GM18858 (cell line): ENCODE measurements around the gene LRRN2.

Source experiments
- ATAC-seq: cut with Tn5 transposase; IDR thresholded peaks from one replicate; pipeline ENCODE4 v1.9.1; 2021; ENCODE audit not compliant: unreplicated experiment

LRRN2 gene

DNA sequence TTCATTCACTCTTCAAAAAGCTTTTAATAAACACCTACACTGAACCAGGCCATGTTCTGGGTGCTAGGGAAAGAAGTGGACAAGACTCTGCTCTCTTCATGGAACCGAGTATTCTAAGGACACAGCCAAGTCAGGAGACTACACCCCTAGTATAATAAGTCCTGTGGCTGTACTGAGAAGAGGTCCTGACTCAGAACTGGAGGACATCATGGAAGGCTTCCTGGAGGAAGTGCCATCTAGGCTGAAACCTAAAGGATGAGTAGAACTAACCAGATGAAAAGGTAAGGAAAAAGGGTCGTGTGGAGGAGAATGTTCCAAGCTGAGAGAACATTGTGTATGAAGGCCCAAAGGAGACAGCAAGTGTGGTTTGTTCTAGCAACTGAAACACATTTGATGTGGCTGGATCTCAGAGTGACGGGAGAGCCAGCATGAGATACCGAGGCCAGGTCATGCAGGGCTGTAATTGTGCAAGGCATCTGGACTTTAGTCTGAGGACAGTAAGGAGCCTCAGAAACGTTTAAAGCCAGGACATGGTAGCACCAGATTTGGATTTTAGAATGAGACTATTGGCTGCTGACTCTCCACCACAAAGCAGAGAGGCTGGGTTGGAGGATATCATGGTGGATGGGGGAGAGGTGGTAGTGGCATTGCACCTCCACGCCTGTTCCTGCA is 82.5 kb downstream of the LRRN2 start:
- no peak for ATAC-seq

DNA sequence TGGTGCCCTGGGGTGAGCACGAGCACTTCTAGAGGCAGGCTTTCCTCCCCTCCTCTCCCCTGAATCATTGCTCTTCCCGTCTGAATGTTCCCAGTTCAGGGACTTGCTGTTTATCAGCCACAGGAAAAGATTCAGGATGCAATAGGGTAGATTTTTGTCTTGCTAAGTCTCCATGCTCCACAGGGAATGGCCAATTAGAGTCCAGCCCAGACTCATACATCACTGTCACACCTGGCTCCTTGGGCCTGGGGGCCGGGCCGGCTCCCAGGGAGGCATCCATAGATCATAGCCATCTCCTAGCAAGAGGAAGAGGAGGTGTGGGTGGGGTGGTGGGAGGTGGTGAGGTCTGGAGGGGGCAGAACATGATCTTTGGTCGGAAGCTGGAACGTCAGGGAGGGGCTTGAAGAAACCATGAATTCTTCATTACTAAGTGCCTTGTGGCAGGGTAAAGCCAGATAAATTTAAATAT is 83.4 kb downstream of the LRRN2 start:
- ATAC-seq: no peak

DNA sequence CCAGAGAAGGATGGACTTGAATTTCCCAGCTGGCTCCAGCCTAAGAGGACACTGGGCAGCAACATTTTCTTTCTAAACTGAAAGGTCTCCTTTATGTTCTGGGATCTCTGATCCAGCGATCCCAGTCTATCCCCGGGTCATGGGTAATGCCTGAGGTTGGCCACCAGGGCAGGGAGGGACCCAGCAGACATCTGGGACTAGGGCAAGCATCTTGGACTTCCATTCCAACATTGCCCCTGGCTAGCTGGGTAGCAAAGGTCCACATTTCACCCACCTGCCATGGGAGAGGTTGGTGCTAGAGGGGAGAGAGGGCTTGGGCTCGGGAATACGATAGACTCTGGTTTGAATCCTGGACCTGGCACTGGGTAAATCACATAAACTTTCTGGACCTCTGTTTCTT is 84.6 kb downstream of the LRRN2 start:
- ATAC-seq: no peak

DNA sequence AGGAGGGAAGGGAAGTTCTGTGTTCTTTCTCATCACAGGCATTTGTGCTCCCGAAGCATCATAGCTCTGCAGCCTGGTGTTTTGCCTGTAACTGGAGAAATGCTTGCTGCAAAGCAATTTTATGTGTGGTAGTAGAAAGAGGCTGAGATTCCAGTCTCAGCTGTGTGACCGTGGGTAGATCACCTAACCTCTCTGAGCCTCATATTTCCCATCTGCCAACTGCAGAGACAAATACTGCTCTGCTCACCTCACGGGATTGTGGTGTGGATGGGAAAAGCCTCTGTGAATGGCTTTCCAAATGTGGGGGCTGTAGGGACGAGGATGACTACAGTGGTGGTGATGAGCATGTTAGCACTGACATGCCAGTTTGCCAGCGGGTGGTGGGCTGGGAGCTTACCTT is 85.3 kb downstream of the LRRN2 start:
- no peak for ATAC-seq

DNA sequence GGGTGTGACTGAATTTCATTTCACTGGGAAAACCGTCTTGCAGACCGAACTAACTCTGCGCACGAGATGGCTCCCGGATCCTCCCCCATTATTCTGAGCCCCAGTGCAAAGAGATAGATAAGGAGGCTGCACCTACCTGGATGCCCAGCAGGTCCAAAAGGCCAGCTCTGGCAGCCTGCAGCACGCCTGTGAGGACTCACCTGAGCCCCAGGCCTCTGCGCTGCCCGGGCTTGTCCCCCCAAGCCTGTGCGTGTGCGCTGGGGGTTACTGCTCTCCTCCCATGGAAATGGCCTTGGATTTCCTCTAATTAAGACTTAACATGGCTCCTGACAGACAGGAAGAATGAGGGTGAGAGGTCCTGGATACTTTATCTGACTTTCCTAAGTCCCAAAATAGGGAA is 85.9 kb downstream of the LRRN2 start:
- no peak for ATAC-seq

DNA sequence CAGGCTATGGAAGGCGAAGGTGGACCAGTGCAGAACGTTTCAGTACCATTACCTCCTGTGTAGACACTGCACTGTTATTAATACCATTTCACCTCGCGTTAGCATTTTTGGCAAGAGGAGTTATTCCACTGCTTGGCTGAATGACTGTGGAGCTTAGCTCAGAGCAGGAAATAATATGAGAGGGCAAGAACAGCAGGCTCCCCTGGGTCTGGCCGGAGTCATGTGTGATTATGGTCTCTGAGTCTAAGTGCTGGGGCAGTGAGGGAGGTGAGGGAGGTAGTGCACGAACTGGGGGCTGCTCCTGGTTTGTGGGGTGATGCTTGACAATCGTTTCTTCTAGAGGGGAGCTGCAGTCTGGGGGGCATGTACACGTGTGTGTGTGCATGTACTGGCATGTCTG is 86.4 kb downstream of the LRRN2 start:
- no peak for ATAC-seq

DNA sequence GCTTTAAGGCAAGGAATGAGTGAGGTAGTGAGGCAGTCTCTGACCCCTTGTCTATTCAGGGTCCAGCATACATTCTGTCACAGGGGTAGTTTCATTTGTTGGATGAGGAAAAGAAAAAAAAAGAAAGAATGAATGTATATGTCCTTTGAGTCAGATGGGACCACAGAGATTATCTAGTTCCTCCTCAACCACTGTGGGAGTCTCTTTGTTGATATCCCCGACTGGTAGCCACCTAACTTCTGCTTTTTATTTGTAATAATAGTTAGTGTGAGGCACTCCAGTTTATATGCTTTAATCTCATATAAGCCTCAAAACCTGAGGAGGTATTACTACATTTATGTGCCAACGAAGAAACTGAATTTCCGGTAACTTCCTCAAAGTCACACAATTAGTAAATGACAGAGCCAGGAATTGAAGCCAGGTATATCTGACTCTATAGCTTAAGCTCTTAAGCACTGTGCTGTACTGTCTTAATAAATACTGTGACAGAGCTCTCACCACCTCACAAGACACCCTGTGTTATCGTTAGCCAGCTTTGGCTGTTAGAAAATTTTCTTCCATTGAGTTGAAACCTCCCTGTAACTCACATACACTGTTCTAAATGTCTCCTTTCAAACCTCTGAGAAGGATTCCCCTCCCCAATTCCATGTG is 87.1 kb downstream of the LRRN2 start:
- no peak for ATAC-seq

DNA sequence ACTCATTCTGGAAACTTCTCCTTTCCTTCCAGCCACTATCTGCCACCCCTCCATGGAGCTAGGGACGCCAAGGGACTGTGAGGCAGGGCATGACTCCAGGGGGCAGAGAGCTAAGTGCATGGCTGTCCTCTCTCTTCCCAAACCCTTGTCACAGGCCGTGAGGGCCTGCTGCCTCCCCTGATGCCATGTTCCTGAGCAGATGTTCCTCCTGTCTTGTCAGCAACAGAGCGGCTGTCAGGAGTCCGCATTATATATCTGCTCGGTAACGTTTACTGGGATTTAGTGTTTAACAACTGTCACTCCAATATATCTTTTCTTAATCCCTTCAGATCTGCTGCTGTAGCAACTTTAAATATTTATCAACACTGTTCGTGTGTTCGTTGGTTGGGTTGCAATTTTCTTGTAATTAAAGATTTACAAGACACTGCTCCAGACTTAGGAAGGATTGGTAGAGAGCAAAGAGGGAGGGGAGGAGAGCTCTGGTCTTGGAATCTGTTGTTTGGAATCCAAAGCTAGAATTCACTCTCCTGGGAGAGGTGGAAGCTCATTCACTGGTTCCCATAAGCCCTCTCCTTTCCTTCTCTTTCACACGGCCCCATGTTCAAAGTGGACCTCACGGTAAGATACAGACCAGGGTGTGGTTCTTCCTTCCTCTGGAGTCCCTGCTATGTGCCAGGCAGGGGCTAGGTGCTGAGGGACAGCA is 93.1 kb downstream of the LRRN2 start:
- no peak for ATAC-seq

DNA sequence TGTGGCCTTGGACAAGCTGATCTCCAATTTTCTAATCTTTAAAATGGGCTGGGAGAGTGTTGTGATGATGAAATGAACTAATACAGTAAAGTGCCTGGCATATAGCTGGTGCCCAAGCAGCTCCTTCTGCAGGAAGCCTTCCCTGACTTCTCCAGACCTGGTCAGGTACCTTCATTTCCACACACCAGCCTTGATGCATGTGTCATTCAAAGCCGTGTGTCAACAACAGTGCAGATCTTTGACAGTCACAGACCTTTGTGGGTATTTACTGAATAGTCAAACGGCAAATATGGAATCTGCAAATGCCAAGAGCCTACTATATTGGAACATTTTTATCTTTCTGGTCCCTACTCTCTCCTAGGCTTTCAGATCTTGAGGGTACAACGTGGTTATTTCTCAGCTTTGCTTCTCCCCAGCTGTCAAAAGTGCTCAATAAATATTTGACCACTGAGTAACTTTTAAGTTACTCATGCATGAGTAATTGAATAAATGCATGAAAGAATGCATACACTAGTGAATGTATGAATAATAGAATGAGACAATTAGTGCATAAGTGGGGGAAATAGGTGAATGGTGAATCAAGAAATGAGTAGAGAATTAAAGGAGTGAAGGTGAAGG is 94.0 kb downstream of the LRRN2 start:
- ATAC-seq: no peak

DNA sequence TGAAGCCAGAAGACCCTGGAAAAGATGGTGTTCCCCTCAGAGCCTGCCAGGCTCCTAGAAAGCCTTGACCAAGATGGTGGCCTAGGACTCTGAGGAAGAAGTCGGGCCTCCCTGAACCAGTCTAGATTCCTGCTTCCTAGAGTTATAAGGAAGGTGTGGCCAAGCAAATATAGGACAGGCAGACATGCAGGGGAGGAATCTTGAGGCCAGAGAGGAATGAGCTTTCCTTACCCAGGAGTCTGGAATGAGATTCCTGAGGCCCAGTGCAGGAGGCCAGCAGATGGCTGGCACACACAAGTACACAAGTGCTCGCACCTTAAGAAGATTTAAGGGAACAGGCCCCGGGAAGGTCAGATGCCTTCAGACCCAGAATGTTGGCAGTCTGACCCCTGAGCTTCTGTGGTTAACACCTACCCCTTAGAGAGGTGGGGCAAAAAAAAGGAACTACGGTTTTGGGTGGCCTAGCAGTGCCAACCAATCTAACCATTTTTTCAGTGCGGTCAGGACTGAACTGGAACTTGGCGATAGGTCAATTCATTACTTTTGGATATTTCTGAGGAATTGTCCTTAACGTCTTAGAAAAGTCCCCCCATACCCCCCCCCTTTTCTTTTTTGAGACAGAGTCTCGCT is 96.0 kb downstream of the LRRN2 start:
- ATAC-seq: no peak

DNA sequence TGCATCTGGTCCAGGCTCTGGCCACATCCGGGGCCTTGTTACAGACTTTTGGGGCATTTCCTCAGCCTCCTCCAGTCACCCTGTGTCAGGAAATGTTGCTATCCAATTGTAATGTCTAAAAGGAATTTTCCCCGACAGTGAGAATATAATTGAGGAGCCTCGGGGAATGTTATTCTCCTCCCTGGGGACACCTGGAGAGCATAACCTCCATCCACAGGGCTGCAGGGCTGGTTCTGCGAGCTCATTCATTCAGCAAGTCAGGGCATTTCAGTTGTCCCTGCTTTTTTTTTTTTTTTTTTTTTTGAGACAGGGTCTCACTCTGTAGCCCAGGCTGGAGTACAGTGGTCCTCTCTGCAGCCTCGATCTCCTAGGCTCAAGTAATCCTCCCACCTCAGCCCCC is 96.7 kb downstream of the LRRN2 start:
- no peak for ATAC-seq

DNA sequence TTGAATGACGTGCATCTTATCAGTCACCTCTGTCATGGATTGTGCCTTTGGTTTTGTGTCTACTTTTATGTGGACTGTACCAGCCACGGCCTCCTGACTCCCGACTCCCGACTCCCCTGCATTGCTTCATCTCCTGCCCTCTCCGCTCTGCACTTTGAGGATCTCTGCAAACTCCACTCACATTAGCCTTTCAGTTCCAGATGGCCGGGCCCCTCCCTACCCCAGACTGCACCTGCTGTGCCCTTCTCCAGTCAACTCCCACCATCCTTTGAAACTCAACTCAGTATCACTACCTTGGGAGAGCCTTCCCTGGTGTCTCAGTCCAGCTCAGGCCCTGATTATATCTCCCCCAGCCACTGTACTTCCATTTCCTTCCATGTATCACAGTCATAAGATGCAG is 97.9 kb downstream of the LRRN2 start:
- no peak for ATAC-seq

DNA sequence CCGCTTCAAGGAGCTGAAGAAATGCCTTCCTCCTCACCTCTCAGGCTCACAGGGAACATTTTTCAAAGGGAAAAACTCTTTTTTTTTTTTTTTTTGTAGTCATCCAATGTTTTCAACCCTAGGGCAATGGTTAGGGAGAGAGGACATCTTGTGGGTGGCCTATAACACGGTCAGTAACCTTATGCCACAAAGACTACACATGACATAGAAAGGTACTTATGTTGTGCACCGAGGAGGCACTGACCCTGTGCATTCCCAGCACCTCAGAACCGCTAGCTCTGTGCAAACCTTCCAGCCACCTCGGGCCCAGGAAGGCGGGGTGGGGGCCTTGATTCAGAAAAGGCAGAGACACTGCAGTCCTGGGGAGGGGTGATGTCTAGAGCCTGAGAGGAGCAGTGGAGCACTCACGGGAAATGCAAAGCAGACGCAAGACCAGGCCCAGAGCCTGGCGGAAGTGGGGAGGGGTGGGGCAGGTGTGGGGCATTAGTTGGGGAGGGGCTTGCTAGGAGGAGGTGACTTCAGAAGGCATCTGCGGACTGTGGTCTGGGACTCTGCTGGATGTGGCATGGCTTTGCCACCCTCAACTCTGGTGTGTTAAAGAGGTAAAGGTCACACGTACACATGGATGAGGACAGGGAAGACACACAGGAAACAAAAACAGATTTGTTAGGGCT is 100.7 kb downstream of the LRRN2 start:
- no peak for ATAC-seq

DNA sequence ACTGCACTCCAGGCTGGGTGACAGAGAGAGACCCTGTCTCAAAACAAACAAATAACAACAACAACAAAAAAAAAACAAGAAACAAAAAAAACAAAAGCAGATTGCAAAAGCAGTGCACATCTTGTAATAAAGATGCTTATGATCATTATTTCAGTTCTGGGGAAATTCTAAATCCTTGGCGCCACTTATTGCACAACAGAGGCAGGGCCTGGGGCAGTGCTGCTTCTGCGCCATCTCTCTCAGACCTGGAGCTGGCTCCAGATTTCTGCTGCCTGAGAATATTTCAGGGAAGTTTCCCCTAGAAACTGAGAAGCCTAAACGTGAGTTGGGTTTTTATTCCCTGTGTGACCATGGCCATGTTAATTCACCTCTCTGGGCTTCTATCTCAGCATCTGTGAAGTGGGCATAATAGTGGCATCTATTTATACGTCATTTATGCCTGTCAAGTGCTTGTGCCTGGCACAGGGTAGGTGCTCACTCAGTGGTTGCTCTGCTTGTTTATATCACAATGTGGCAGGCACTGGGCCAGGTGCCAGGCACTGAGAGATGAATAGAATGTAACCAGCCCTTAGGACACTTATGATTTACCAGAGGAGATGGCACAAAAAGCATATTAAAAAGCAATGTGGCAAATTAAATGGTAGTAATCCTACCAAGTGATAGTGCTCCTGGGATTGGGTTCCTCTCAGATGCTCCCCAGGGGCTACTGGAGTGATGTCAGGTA is 101.5 kb downstream of the LRRN2 start:
- ATAC-seq: no peak

DNA sequence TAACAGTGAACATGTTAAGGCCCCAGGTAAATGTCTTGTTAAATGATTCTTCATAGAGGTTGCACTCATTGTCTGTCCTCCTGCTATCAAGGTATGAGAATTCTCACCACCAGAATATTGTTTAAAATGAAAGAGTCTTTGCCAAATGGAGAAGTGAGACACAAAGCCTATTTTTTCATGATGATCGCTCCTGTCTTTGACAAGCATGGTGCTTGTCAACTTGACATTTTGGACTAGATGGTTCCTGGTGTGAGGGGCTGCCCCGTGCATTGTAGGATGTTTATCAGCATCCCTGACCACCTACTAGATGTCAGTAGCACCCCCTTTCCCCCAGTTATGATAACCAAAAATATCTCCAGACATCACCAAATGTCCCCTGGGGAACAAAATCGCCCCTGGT is 103.8 kb downstream of the LRRN2 start:
- ATAC-seq: no peak

DNA sequence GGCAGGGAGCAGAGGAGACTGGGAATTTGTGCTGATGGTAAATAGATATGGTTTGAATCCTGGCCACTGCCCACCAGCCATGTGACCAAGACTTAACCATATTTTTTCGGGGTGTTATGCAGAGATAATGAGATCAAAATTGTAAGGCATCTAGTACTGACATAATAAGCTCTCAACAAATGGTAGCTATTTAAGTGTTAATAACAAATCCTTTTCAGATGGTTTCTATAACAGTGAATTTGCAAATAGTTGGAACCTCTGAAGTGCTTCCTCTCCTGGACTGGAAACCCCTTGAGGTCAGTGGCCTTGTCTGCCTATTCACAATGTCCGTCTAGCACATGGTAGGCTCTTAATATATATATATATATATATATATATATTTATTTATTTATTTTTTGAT is 104.7 kb downstream of the LRRN2 start:
- ATAC-seq: no peak

DNA sequence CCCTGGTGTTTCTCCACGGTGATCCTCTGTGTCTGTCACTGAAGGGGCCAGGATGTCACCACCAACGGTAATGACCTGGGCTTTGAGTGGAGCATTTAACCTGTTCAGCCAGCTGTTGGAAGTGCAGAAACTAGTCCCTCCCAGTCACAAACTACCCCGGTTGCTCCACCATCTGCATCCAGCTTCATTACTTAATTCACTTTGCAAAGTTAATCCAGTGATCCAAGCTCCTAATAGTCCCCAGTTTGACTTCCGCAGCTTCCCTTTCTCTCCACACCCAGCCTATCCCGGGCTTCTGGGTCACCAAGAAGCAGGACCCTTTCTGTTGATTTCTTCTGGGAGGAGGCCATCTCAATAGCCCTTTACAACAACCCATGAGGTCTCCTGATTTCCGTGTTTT is 105.9 kb downstream of the LRRN2 start:
- ATAC-seq: no peak

DNA sequence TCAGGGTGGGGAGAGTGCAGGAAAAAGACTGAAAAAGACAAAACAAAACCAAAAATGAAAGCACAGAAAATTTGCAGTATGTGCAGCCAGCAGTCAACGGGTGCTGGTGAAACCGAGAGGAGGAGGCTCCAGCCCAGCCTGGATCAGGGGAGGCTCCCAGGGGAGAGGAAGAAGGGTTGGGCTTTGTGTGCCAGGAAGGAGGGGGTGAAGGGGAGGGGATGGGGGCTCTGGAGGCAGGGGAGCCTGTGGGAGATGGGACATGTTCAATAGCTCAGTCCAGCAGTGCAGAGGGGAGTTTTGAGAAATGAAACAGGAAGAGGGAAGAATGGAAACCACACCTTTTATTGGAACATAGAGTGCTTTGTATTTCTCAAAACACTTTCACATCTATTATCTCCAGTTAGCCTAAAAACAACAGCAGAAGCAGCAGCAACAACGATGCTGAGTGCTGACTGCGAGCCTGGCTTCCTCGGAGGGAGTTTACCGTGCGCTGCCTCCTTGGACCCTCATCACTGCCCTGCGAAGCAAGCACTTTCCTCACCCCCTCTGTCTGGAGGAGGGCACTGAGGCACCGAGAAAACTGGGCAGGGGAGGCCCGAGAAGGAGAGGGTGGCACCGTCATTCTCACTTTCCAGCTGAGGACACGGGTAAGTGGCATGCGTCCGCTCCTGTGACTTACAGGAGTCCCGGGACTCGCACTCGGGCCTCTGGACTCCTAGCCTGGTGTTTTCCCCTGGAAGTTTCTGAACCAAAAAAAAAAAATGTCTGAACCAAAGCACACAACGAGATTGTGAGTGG is 106.5 kb downstream of the LRRN2 start:
- peak; percentile 73 for ATAC-seq

DNA sequence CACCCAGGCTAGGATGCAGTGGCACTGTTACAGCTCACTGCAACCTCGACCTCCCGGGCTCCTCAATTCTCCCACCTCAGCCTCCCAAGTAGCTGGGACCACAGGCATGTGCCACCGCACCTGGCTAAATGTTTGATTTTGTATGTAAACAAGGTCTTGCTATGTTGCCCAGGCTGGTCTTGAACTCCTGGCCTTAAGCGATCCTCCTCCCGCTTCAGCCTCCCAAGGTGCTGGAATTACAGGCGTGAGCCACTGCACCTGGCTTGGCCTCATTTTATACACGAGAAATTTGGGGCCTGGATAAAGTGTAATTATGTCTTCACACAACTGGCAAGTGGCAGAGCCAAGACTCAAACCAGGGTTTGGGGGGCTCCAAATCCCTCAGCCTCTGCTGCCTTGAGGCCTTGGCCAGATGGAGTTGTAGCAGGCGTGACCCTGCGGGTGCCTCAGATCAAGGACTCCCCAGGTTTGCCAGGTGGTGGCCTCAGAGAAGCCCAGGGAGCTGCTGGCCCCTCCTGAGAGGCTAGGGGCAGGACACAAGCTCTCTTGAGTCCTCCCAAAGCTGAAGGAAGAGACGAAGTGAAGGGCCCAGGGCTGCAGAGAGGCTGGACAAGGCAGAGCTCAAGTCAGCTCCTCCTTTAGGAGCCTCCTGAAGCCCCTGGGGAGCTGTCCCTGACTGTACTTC is 107.6 kb downstream of the LRRN2 start:
- no peak for ATAC-seq
